BJ (cell line): Measurements from ENCODE around the gene RAB10. TPM values are rescaled to one million over a fixed set of nuclear protein-coding genes. Genes with fewer than 3 reads are reported as not detected.

Source experiments
- CTCF ChIA-PET: fragments of 350-600 bp; formaldehyde crosslinking; extraction: SDS; loops from one replicate; lab custom pipeline; 2021; ENCODE audit warnings: antibody characterized with exemption, inconsistent platforms; lab: Yijun Ruan, JAX
- POLR2A ChIA-PET: fragments of 300-600 bp; sonication (Branson Sonifier 250); formaldehyde crosslinking; extraction: SDS; loops from one replicate; lab custom pipeline; 2021; ENCODE audit warnings: antibody characterized with exemption; lab: Charles Lee
- DNase-seq: peaks from one replicate; pipeline ENCODE4 v3.0.0-alpha.2; 2011; ENCODE audit warnings: low read depth
- H3K27me3 ChIP-seq: 2 replicates; pipeline ENCODE4 v1.6.0; 2011; ENCODE audit warnings: low read length; ENCODE audit not compliant: control insufficient read depth, insufficient read depth
- H3K36me3 ChIP-seq: 2 replicates; pipeline ENCODE4 v1.5.1; 2011; ENCODE audit warnings: low read length; ENCODE audit not compliant: control insufficient read depth, insufficient read depth
- H3K4me3 ChIP-seq: 2 replicates; pipeline ENCODE4 v1.5.1; 2011; ENCODE audit warnings: low read depth, mild to moderate bottlenecking, control low read depth, low read length
- polyA plus RNA-seq: library from polyadenylated mRNA; depleted of rRNA; stranded (reverse); fragments of >200 nt; gene quantifications from 2 replicates; pipeline ENCODE4 v1.2.3, GENCODE V29; 2011
- TF ChIP-seq, protein P1 (sequence below): IDR thresholded peaks from 2 replicates; pipeline ENCODE4 v1.5.1; 2011; ENCODE audit warnings: low read depth, mild to moderate bottlenecking, control low read depth, inconsistent platforms, low read length, moderate library complexity; ENCODE audit not compliant: insufficient read depth

Gene RAB10
- polyA plus RNA-seq, 1 experiment: 50.5 TPM

- POLR2A ChIA-PET: no interaction called here
- H3K27me3 ChIP-seq: no peaks in the 10 kb centered on the region
- DNase-seq: no peak
- H3K36me3 ChIP-seq: no peaks in the 10 kb centered on the region
- CTCF ChIA-PET: interaction anchor here (0.7 kb wide), 1 partner anchor 21 kb away, joined by 3 read pairs; no protein-coding TSS in a partner anchor
- H3K4me3 ChIP-seq: no peak overlapping the region
- TF ChIP-seq, protein P1, sequence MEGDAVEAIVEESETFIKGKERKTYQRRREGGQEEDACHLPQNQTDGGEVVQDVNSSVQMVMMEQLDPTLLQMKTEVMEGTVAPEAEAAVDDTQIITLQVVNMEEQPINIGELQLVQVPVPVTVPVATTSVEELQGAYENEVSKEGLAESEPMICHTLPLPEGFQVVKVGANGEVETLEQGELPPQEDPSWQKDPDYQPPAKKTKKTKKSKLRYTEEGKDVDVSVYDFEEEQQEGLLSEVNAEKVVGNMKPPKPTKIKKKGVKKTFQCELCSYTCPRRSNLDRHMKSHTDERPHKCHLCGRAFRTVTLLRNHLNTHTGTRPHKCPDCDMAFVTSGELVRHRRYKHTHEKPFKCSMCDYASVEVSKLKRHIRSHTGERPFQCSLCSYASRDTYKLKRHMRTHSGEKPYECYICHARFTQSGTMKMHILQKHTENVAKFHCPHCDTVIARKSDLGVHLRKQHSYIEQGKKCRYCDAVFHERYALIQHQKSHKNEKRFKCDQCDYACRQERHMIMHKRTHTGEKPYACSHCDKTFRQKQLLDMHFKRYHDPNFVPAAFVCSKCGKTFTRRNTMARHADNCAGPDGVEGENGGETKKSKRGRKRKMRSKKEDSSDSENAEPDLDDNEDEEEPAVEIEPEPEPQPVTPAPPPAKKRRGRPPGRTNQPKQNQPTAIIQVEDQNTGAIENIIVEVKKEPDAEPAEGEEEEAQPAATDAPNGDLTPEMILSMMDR: no peak
Measured at GRCh38 chr2:26058390-26058789, 24.5 kb downstream of the RAB10 start.

DNA sequence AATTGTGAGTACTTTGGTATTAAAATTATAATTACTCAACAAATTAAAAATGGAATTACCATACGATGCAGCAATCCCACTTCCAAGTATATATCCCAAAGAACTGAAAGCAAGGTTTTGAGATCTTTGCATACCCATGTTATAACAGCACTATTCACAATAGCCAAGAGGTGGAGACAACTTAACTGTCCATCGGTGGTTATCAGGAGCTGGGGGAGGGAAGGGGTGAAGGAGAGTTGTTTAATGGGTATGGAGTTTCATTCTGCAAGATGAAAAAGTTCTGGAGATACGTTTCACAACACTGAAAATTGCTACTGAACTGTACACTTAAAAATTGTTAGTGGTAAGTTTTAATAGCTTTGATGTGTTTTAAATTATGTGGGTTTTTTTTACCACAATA is 25.7 kb downstream of the RAB10 start:
- Histone ChIP-seq H3K27me3 (no peaks in the 10 kb centered on the region), H3K36me3 (no peaks in the 10 kb centered on the region), H3K4me3 (no peak overlapping the region)
- DNase-seq: no peak
- TF ChIP-seq, protein P1: no peak
- ChIA-PET POLR2A (no interaction called here), CTCF (interaction anchor here (0.6 kb wide), 1 partner anchor 83 kb away, joined by 3 read pairs; no protein-coding TSS in a partner anchor)

- no peaks in the 10 kb centered on the region for H3K27me3 ChIP-seq
- no peaks in the 10 kb centered on the region for H3K36me3 ChIP-seq
- POLR2A ChIA-PET: no interaction called here
- CTCF ChIA-PET: interaction anchor here (1.4 kb wide), 1 partner anchor 9 kb away, joined by 3 read pairs; no protein-coding TSS in a partner anchor
- H3K4me3 ChIP-seq: no peak overlapping the region
- DNase-seq: no peak
- TF ChIP-seq, protein P1: no peak
Measured at GRCh38 chr2:26061539-26061938, 27.7 kb downstream of the RAB10 start.

- no peak for DNase-seq
- TF ChIP-seq, protein P1: no peak
- POLR2A ChIA-PET: no interaction called here
- CTCF ChIA-PET: interaction anchor here (0.6 kb wide), 2 partner anchors 70 to 235 kb away, joined by 4 to 5 read pairs; no protein-coding TSS in a partner anchor
- no peaks in the 10 kb centered on the region for H3K36me3 ChIP-seq
- H3K4me3 ChIP-seq: no peak overlapping the region
- no peaks in the 10 kb centered on the region for H3K27me3 ChIP-seq
Measured at GRCh38 chr2:26064846-26065245, 31.0 kb downstream of the RAB10 start.

DNA sequence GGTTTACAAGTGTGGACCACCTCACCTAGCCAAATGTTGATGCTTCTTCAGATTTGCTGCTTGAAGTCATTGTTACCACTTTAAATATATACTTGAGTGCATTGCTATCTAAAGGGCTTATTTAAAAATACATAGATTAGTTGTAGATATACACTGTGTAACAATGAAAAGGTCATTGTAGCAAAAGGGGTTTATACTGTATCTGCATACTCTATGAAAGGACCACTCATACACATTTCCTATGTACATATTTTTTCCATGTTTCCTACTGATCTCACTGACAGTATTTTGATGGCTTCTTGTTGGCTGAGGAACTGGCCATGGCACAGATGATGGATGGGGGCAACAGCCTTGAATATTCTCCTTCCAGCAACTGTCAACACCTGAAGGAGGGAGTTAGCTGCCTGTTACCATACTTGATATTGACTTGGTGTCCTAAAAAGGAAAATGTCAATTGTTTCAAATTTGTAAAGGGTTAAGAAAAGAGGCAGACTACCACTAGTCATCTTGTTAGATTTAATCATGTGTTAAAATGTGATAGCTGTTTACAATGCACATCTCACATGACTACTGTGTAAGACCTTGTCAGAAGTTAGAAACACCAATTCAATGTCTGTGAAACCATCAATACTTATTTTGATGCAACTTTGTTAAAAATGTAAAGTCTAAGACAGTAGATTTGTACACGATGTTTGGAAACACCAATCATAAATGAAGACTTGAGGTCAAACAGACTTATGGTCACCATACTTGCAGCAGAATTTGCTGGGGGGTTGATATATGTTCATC is 33.5 kb downstream of the RAB10 start:
- Histone ChIP-seq H3K27me3 (no peaks in the 10 kb centered on the region), H3K4me3 (no peak overlapping the region), H3K36me3 (no peaks in the 10 kb centered on the region)
- POLR2A ChIA-PET: no interaction called here
- no peak for DNase-seq
- CTCF ChIA-PET: no interaction called here
- TF ChIP-seq, protein P1: no peak
